ENCODE data around the gene CDC42EP4.
A peak's percentile ranks its signal among the peaks of the same experiment; 100 is the strongest.
"Not testable (repeated sequence)": the region's sequence is repeated elsewhere in the genome, so short reads cannot be mapped to it uniquely, and the experiment has no call there.

Gene CDC42EP4

DNA sequence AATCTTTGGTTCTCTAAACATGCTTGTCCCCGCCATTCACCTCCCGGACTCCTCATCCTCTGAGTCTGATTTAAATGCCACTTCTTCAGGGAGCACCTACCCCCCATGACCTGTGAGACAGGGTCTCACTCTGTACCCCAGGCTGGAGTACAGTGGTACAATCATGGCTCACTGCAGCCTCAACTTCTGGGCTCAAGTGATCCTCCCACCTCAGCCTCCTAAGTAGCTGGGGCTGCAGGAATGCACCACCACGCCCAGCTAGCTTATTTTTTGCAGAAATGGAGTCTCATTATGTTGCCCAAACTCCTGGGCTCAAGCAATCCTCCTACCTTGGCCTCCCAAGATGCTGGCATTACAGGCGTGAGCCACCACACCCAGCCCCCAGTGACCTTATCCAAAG is 37.3 kb downstream of the CDC42EP4 start:
- DNase-seq = no peak

DNA sequence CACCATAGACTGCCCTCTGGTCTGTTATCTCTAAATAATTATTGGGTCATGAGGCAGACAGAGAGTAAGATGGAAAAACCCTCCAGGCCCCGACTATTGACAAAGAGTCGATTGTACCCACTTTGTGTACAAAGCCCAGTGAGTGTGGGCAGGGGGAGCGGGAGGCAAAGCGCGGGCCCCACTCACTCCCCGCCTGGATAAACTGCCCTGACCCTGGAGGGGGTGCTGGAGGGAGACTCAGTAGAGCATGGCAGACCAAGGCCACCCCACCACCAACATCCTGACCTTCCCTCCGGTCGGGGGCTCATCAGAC is 38.9 kb downstream of the CDC42EP4 start:
- no peak for DNase-seq

DNA sequence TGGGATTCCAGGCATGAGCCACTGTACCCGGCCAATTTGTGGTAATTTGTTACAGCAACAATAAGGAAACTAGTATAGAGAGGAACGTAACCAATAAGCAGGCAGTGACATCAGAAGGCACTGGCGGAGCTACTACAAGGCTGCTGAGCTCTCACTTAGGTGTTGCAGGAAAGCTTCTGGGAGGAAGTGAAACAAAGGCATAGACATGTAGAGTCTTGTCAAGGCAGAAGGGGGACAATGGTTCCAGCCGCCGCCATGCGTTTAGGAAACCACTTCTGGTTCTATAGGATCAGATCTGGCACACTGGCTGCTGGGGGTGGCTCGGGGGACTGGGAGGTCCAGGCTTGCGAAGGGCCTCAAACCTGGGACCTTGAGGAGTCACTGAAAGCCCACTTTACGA is 40.7 kb downstream of the CDC42EP4 start:
- DNase-seq = no peak

DNA sequence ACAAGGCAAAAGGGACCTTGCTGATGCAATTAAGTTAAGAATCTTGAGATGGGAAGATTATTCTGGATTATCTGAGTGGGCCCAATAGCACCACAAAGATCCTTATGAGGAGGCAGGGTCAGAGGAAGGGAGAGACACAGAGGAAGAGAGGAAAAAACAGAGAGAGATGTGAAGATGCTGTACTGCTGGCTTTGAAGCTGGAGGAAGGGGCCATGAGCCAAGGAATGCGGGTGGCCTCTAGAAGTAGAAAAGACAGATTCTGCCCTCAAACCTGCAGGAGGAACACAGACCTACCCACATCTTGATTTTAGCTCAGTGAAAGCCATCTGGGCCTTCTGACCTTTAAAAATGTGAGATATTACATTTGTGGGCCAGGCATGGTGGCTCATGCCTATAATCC is 42.0 kb downstream of the CDC42EP4 start:
- DNase-seq = no peak

DNA sequence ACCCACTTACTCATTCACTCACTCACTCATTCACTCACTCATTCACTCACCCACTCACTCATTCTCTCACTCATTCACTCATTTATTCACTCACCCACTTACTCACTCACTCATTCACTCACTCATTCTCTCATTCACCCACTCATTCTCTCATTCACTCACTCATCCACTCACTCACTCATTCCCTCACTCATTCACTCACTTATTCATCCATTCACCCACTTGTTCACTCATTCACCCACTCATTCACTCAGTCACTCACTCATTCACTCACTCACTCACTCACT is 42.5 kb downstream of the CDC42EP4 start:
- no peak for DNase-seq

DNA sequence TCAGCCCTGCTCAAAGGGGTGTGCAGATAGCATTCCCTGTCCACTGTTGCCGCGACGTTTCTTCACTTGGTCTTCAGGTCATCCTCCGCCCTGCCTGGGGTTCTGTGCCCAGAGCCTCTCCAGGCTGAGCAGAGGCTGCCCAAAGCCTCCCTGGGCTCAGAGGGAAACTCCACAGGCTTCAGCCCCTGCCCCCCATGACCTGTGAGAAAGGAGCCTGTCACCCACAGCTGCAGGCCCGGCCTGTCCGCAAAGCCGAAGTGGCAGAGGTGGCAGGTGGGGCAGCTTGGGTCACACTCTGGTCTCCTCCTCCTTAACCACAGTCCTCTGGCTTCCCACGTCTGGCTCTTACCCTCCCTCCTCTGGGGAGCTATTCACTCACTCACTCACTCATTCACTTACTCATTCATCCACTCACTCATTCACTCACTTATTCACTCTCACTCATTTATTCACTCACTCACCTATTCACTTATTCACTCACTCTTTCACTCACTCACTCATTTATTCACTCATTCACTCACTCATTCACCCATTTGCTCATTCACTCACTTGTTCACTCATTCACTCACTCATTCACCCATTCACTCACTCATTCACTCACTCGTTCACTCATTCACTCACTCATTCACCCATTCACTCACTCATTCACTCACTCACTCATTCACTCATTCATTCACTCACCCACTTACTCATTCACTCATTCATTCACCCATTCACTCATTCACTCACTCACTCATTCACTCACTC is 43.0 kb downstream of the CDC42EP4 start:
- no peak for DNase-seq

DNA sequence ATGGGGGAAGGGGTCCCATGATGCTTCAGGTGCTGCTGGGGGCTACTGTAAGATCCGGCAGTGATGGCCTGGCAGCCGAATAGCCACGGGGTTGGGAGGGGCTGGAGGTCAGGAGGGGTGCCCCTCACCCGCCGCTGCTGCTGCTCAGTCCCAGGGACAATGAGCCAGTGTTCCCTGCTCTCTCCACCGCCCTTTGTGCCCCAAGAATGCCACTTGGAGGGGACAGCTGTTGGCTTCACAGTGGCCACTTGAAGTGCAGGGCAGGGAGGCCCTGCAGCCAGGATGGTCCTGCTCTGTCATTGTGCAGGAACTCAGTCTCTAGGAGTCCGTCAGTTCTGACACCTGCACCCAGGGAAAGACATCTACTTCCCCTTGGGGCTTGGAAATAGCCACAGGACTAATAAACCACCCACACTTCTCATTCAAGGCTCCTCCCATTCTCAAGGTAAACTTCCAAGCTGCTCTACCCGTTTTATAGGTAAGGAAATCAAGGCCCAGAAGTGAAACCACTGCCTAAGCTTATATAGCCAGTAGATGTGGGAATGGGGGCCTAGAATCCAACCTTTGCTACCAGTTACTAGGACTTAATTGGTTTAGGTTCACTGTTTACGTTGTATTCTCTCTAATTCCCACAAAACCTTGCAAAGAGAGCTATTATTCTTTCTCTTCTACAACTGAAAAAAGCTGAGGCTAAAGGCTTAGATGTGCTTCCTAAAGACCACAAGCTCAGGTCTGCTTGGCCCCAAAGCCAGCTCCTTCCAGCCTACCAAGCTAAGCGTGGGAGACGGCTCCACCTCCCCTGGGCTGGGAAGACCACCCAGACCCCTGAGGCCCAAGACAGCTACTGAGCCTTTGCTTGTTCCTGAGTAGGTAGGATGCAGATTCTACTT is 43.9 kb downstream of the CDC42EP4 start:
- DNase-seq = no peak

DNA sequence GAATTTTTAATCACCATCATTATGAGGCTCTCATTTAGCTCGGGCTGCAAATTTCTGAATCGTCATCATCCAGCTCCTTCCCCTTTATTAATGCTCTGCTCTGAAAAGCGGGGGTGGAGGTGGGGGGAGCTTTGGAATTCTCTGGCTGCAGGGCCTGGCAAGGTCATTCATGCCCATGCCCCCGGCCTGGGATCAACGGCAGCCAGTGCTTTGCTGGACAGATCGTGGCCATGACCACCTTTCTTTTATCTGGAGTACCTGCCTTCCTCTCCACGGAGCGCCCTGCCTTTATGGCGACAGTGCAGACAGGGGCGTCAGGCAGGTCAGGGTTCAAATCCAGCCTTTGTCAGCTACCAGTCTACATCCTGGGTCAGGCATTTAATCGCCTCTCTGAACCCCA is 45.0 kb downstream of the CDC42EP4 start:
- DNase-seq = no peak

DNA sequence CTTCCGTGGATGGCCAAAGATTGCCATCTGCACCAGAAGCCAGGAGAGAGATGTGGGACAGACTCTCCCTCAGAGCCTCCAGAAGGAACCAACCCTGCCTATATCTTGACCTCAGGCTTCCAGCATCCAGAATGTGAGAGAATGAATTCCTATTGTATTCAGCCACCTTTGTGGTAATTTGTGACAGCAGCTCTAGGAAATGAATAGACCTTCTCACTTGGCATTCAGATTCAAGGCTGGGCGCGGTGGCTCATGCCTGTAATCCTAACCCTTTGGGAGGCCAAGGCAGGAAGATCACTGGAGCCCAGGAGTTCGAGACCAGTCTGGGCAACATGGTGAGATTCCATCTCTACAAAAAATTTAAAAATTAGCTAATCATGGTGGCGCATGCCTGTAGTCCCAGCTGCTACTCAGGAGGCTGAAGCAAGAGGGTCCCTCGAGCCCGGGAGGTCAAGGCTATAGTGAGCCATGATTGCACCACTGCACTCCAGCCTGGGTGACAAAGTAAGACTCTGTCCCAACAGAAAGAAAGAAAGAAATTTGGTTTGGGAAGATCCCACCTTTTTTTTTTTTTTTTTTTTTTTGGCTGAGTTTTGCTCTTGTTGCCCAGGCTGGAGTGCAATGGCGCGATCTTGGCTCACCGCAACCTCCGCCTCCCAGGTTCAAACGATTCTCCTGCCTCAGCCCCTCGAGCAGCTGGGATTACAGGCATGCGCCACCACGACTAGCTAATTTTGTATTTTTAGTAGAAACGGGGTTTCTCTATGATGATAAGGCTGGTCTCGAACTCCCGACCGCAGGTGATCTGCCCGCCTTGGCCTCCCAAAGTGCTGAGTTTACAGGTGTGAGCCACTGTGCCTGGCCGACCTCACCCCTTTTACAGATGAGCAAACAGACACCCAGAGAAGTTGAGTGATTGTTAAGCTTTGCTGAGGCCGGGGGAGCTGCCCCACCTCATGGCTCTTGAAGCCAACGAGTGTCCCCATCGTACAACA is 45.9 kb downstream of the CDC42EP4 start:
- DNase-seq = no peak

DNA sequence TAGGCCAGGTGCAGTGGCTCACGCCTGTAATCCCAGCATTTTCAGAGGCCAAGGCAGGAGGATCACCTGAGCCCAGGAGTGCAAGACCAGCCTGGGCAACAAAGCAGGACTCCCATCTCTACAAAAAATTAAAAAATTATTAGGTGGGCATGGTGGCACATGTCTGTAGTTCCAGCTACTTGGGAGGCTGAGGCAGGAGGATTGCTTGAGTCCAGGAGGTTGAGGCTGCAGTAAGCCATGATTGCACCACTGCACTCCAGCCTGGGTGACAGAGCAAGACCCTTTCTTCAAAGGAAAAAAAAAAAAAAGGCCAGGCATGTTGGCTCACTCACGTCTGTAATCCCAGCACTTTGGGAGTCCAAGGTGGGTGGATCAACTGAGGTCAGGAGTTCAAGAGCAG is 47.4 kb downstream of the CDC42EP4 start:
- not testable (repeated sequence) for DNase-seq

DNA sequence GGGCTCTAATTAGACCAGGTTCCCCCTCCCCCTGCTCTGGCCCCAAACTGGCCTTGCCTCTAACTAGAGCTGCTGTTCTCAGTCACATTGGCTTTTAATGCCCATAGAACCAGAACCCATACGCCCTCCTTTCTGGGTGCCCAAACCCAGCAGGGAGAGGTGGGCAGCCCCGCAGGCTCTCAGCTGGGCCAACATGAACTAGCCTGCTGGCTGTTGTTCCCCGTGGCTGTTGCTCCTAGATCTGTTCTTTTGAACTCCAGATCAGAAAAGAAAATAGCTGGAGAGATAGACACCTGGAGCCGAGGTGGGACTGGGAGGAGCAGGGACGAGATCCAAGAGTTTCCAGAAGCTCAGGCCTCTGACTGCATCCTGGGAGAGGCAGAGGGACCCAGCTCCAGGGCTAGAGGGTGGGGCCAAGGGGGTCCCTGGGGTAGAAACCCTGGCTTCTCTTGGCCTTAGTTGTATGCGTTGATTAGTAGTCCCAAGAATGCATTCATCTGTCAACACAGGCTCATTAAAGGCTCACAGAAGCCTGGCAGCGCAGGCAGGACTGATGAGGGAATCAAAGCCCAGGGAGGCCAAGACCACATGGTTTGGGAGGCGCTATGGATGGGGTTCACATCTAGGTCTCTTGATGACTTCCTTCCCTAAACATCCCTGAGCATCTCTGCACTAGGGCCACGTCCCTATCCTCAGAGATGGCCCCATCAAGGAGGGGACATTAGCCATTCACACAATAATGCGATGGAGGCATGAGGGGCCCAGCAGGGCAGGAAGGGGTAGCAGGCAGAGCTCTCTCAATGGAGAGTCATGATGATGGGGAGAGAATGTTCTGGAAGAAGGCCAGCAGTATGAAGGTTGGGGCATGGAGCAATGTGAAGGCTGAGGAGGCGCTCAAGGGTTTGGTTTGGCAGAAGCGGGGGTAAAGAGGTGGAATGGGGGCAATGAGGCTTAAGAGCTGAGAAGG is 48.8 kb downstream of the CDC42EP4 start:
- DNase-seq = no peak

DNA sequence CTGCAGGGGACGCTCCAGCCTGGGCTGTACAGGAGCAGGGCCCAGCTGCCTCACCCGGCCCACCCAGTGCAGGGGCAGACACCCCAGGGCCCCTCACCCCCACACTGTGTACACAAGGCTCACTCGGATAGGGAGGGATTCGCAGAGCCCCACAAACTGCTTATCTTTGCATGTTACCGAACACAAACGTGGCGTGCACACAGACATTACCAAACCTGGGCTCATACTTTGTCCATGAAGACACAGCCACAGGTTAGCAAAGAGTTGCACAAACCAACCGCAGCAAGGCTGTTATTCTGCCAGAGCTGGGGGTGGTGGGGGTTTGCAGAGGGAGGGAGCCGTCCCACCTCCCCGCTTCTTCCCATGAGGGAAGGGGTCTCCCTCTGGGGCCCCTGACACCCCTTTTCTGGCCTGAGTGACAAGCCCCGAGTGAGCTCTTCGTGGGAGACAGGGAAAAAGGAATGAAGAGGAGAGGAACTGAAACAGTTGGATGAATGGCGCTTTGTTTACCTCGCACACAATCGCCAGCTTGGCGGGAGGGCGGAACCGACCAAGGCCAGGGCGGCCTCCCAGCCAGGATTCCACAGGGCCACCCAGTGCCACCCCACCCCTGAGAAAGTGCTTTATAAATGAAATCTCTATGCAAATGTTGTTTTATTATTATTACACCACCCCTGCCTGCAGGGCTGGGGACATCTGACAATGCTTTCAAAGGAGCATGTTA is 49.7 kb downstream of the CDC42EP4 start:
- no peak for DNase-seq

DNA sequence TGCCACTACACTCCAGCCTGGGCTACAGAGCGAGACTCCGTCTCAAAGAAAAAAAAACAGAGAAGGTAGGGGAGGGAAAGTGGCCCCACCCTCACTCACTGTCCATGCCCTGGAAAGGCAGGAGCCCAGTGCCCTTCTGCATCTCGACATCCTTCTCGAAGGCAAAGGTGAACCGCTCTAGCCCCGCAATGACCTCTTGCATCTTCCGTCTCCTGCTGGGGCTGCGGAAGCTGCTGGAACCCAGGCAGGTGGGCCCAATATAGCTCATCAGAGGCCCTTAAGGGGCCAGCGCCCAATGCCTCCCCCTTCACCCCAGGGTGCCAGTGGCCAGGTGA is 50.2 kb downstream of the CDC42EP4 start, which contains the start of gene CPSF4L:
CPSF4L (minus strand) TSS at position 264 of the 335 bp plus-strand sequence; CDS start at position 202, 62 bp downstream.
- DNase-seq = no peak

DNA sequence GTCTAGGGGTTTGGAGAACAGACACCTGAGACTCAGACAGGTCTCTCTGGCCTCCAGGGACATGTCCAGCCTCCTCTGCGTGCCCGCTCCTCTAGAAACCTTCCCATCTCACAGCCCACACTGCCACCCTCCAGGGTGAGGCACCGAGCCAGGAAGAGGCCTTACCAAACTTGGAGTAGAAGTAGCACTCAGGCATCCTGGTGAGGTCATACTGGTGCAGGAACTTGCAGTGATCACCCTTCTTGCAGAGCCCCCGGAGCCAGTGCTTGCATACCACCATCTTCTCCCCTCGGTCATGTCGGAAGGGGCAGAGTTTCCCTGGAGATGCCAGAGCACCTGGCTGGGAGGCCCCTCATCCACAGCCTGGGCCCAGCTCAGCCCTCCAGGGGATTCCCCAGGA is 54.3 kb downstream of the CDC42EP4 start:
- DNase-seq = no peak

DNA sequence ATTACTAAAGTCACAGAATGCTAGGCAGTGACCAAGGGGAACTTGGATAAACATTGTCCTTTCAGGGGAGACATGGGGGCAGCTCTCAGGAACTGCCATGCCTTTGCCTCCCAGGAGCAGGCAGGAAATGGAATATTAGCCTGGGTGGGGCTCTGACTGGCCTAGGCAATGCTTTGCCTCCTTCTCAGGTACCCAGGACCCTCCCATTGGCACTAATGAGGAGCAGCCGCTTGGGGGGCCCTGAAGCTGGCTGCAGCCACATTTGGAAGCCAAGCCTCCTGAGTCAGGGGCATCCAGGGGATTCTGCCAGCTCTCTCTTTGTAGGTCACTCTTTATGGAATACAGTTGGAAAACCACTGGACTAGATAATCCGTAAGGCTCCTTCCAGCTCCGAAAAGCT is 55.6 kb downstream of the CDC42EP4 start:
- no peak for DNase-seq

DNA sequence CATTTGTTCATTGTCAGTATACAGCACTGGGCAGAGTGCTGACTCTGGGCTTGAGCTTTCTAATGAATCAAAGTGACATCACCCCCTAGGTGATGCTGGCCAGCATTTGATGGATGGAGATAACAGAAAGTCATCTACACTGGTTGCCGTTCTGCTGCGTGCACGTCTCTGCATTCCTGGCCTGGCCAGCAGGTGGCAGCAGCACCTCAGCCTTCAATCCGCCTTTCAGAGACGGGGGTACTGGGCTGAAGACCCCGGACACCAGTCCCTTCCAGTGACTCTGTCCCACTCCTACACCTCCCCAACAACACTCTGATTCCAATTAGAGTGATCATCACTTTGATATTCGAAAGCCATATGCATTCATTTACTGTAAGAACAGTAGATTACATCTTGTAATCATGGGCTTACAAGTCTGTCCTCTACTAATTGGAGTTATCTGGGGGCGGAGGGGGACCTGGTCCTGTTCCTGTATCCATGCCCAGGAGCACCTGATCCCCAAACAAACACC is 56.1 kb downstream of the CDC42EP4 start:
- peak; percentile 34 for DNase-seq

DNA sequence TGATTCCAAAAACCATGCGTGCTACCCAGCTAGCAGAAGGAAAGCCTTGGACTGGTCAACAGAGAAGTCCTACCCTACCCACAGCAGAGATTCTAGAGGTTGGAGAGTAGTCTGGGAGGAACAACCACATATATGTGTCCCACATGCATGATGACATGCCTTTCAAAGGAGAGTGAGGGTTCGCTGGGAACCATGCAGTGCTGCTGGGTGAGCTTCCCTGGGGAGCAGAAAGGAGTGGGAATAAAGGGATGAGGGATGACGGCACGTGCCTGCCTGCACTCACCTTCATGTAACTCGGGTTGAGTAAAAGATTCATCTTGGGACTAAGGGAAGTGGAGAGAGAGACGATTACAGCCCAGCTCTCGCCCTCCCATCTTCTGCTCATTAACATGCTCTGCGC is 59.9 kb downstream of the CDC42EP4 start:
- DNase-seq = no peak

DNA sequence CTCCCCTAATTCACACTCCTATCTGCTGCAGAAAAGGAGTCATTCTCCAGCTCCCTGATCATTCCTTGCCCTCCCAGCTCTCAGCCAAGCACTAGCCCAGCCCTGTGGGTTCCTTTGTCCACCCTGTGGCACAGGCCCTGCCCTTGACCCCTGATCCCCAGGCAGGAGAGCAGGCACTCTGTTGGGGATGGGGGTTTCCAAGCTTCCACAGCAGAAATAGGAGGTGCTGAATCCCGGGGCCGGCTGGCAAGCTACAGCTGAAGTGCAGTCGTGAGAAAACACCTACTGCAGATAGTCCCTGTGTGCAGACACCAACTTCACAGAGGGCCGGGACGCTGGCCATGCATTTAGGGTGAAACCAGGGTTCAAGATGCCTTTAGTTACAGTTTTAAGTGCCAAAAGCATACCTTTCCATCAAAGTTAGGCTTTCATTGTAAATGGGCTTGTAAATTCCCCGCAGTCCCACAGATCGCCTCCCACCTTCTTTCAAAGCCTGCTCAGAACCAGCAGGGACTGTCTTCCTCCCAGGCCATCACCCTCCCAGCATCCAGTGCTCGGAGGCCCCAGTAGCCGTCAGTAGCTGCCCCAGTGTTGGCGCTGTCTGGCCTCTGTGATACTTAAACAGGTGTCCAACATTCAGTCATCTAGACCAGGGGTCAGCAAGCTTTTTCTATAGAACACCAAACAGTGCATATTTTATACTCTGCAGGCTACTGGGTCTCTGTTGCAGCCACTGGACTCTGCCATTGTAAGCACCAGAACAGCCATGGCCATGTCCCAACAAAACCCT is 60.8 kb downstream of the CDC42EP4 start:
- no peak for DNase-seq

DNA sequence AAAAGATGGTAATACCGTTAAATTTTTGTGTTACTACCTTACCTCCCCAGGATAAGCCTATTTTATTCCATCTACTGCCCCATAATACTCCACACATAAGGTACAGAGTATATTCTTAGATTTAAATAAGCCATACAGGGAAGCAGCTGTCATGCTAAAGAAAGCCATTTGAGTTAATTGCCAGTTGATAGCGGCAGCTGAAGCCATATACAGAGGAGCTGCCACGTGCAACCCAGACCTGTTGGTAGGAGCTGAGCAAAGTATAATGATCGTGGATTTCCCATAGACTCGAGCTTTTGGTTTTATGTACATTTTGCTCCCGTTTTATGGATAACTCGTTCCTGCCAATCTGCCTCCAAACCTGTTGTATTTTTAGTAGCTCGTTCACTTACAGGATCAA is 62.1 kb downstream of the CDC42EP4 start:
- DNase-seq = no peak

DNA sequence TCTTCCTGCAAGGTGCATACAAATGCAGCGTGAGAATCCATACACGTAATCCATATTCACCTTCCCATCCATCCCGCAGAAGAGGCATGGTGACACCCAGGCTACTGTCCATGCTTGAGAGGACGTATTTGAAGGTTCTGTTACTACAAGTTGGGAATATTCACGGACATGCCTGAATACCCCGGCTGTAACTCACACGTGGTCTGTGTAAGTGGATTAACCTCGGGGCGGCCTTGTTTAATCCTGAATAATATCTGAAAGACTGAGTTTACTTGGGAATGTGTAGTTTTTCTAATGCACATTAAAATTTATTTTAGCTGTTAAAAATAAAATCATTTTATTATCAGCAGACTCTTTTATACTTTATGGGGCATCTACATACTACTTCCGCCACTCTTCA is 63.3 kb downstream of the CDC42EP4 start:
- DNase-seq = no peak

Measured in kidney glomerular epithelial cell (primary cell).